Activated naive CD4-positive, alpha-beta T cell treated with anti-CD3 and anti-CD28 coated beads, Interleukin-2, amount 10 ng/mL, durations not matched to agents 7 days and 5 days (primary cell): ENCODE data around the gene CARS1.

Experiments
- CTCF ChIA-PET: fragments of 350-600 bp; sonication (Branson Sonifier 250); formaldehyde crosslinking; loops from one replicate; lab custom pipeline; 2021; ENCODE audit warnings: antibody characterized with exemption; lab: Charles Lee
- DNase-seq: peaks from one replicate; pipeline ENCODE4 v3.0.0-alpha.2; 2020
- H3K27ac Mint-ChIP-seq: one replicate; pipeline ENCODE4 v1.8.0; 2021; ENCODE audit warnings: mild to moderate bottlenecking, moderate library complexity, mixed read lengths
- H3K27me3 Mint-ChIP-seq: one replicate; pipeline ENCODE4 v1.8.0; 2021; ENCODE audit warnings: mild to moderate bottlenecking, mixed read lengths
- H3K36me3 Mint-ChIP-seq: one replicate; pipeline ENCODE4 v1.8.0; 2021; ENCODE audit warnings: mixed read lengths
- H3K4me1 Mint-ChIP-seq: one replicate; pipeline ENCODE4 v1.8.0; 2021; ENCODE audit warnings: mixed read lengths
- H3K4me3 Mint-ChIP-seq: one replicate; pipeline ENCODE4 v1.8.0; 2021; ENCODE audit warnings: mild to moderate bottlenecking, moderate library complexity, mixed read lengths
- H3K9me3 Mint-ChIP-seq: one replicate; pipeline ENCODE4 v1.8.0; 2021; ENCODE audit warnings: mixed read lengths

CARS1 gene

GRCh38 chr11:2997406-2997805 lies 59.8 kb downstream of the CARS1 start:
- Mint-ChIP-seq H3K4me3 (no peak overlapping the region), H3K27me3 (peaks cover under 1% of the 10 kb centered on the region), H3K36me3 (peaks cover 21% of the 10 kb centered on the region), H3K9me3 (no peaks in the 10 kb centered on the region), H3K4me1 (peaks cover 15% of the 10 kb centered on the region), H3K27ac (no peak overlapping the region)
- CTCF ChIA-PET: interaction anchor here (1.4 to 2.3 kb wide), 2 partner anchors 16 to 22 kb away, joined by 5 read pairs; no protein-coding TSS in a partner anchor
- peak; percentile 5 for DNase-seq

GRCh38 chr11:2996976-2997375 lies 60.2 kb downstream of the CARS1 start:
- Mint-ChIP-seq H3K27ac (no peak overlapping the region), H3K4me3 (no peak overlapping the region), H3K36me3 (peaks cover 19% of the 10 kb centered on the region), H3K27me3 (peaks cover 4% of the 10 kb centered on the region), H3K9me3 (no peaks in the 10 kb centered on the region), H3K4me1 (peaks cover 15% of the 10 kb centered on the region)
- peak; percentile 10 for DNase-seq
- CTCF ChIA-PET: interaction anchor here (2.3 kb wide), 1 partner anchor 21 kb away, joined by 5 read pairs; no protein-coding TSS in a partner anchor

GRCh38 chr11:2995893-2996554 lies 61.2 kb downstream of the CARS1 start:
- DNase-seq: peak; percentile 14
- CTCF ChIA-PET: interaction anchor here (2.3 kb wide), 1 partner anchor 20 kb away, joined by 5 read pairs; no protein-coding TSS in a partner anchor
- peaks cover 15% of the 10 kb centered on the region for H3K4me1 Mint-ChIP-seq

GRCh38 chr11:2995031-2995561 lies 62.1 kb downstream of the CARS1 start:
- peaks cover 22% of the 10 kb centered on the region for H3K36me3 Mint-ChIP-seq
- CTCF ChIA-PET: interaction anchor here (0.9 kb wide), 1 partner anchor 96 kb away, joined by 3 read pairs; no protein-coding TSS in a partner anchor
- peaks cover 15% of the 10 kb centered on the region for H3K4me1 Mint-ChIP-seq
- peaks cover 4% of the 10 kb centered on the region for H3K27me3 Mint-ChIP-seq
- H3K4me3 Mint-ChIP-seq: no peak overlapping the region
- H3K27ac Mint-ChIP-seq: no peak overlapping the region
- H3K9me3 Mint-ChIP-seq: no peaks in the 10 kb centered on the region
- no peak for DNase-seq

More at GRCh38 chr11:2995893-2996554, 61.2 kb downstream of the CARS1 start:
- Mint-ChIP-seq H3K27me3 (peaks cover 4% of the 10 kb centered on the region), H3K4me3 (no peak overlapping the region), H3K9me3 (no peaks in the 10 kb centered on the region), H3K36me3 (peaks cover 18% of the 10 kb centered on the region), H3K27ac (no peak overlapping the region)

- peaks cover 22% of the 10 kb centered on the region for H3K36me3 Mint-ChIP-seq
- peaks cover 4% of the 10 kb centered on the region for H3K27me3 Mint-ChIP-seq
- H3K4me1 Mint-ChIP-seq: peaks cover 17% of the 10 kb centered on the region
- DNase-seq: no peak
- H3K27ac Mint-ChIP-seq: no peak overlapping the region
- no peaks in the 10 kb centered on the region for H3K9me3 Mint-ChIP-seq
- H3K4me3 Mint-ChIP-seq: peak overlapping the region; percentile 57
- CTCF ChIA-PET: interaction anchor here (0.9 kb wide), 1 partner anchor 97 kb away, joined by 3 read pairs; no protein-coding TSS in a partner anchor
These were observed 62.9 kb downstream of the CARS1 start for GRCh38 chr11:2994336-2994730.

- CTCF ChIA-PET: interaction anchor here (2.4 kb wide), 1 partner anchor 28 kb away, joined by 10 read pairs; no protein-coding TSS in a partner anchor
- H3K9me3 Mint-ChIP-seq: no peaks in the 10 kb centered on the region
- H3K4me3 Mint-ChIP-seq: peak overlapping the region; percentile 95
- H3K27me3 Mint-ChIP-seq: peaks cover 4% of the 10 kb centered on the region
- H3K36me3 Mint-ChIP-seq: peaks cover 32% of the 10 kb centered on the region
- peaks cover 28% of the 10 kb centered on the region for H3K4me1 Mint-ChIP-seq
- DNase-seq: no peak
- H3K27ac Mint-ChIP-seq: peak overlapping the region; percentile 98
These were observed 64.3 kb downstream of the CARS1 start for GRCh38 chr11:2992997-2993325.

GRCh38 chr11:2992234-2992996 lies 64.8 kb downstream of the CARS1 start, which contains the start of gene NAP1L4:
Gene NAP1L4 (minus strand): TSS chr11:2992329. CDS start chr11:2979220, 13,109 bp downstream.
- H3K4me3 Mint-ChIP-seq: peak within 1 kb of the TSS; percentile 96
- CTCF ChIA-PET: interaction anchor here (1.0 to 2.6 kb wide), 3 partner anchors 17 to 29 kb away, joined by 3 to 13 read pairs (median 10); no protein-coding TSS in a partner anchor
- H3K27ac Mint-ChIP-seq: peak within 1 kb of the TSS; percentile 98
- H3K4me1 Mint-ChIP-seq: peaks cover 31% of the 10 kb centered on the region
- H3K27me3 Mint-ChIP-seq: peaks cover 4% of the 10 kb centered on the region
- peaks cover 36% of the 10 kb centered on the region for H3K36me3 Mint-ChIP-seq
- DNase-seq: peak; percentile 98
- no peaks in the 10 kb centered on the region for H3K9me3 Mint-ChIP-seq

GRCh38 chr11:2991452-2992233 lies 65.6 kb downstream of the CARS1 start:
- H3K27ac Mint-ChIP-seq: peak overlapping the region; percentile 98
- CTCF ChIA-PET: interaction anchor here (1.0 to 2.6 kb wide), 3 partner anchors 16 to 29 kb away, joined by 3 to 13 read pairs (median 10); no protein-coding TSS in a partner anchor
- peaks cover 40% of the 10 kb centered on the region for H3K36me3 Mint-ChIP-seq
- H3K4me1 Mint-ChIP-seq: peaks cover 37% of the 10 kb centered on the region
- no peaks in the 10 kb centered on the region for H3K9me3 Mint-ChIP-seq
- peak overlapping the region; percentile 96 for H3K4me3 Mint-ChIP-seq
- peaks cover 4% of the 10 kb centered on the region for H3K27me3 Mint-ChIP-seq
- DNase-seq: no peak

GRCh38 chr11:2990617-2991451 lies 66.4 kb downstream of the CARS1 start:
- Mint-ChIP-seq H3K36me3 (peaks cover 40% of the 10 kb centered on the region), H3K27ac (peak overlapping the region; percentile 92), H3K4me1 (peaks cover 37% of the 10 kb centered on the region), H3K9me3 (no peaks in the 10 kb centered on the region), H3K27me3 (peaks cover 4% of the 10 kb centered on the region), H3K4me3 (peak overlapping the region; percentile 96)
- DNase-seq: peak; percentile 57
- CTCF ChIA-PET: interaction anchor here (0.9 to 2.6 kb wide), 3 partner anchors 15 to 30 kb away, joined by 5 to 13 read pairs (median 9); no protein-coding TSS in a partner anchor

GRCh38 chr11:2989551-2989950 lies 67.7 kb downstream of the CARS1 start:
- Mint-ChIP-seq H3K9me3 (no peaks in the 10 kb centered on the region), H3K4me3 (peak overlapping the region; percentile 96), H3K36me3 (peaks cover 46% of the 10 kb centered on the region), H3K27me3 (peaks cover 4% of the 10 kb centered on the region), H3K27ac (peak overlapping the region; percentile 92), H3K4me1 (peaks cover 45% of the 10 kb centered on the region)
- no peak for DNase-seq
- CTCF ChIA-PET: interaction anchor here (0.8 to 1.9 kb wide), 7 partner anchors 9 to 31 kb away, joined by 3 to 13 read pairs (median 5); no protein-coding TSS in a partner anchor

- no peak for DNase-seq
- CTCF ChIA-PET: interaction anchor here (0.8 to 1.9 kb wide), 7 partner anchors 10 to 32 kb away, joined by 3 to 13 read pairs (median 5); no protein-coding TSS in a partner anchor
- Mint-ChIP-seq H3K4me3 (peak overlapping the region; percentile 96), H3K36me3 (peaks cover 49% of the 10 kb centered on the region), H3K27me3 (peaks cover 4% of the 10 kb centered on the region), H3K9me3 (no peaks in the 10 kb centered on the region), H3K27ac (peak overlapping the region; percentile 92), H3K4me1 (peaks cover 44% of the 10 kb centered on the region)
These were observed 68.2 kb downstream of the CARS1 start for GRCh38 chr11:2989006-2989405.
